Liver (tissue), 3 donors: ENCODE results near the gene MED31.

Experiments used
- RAD21 ChIP-seq, 2 donors: IDR thresholded peaks; 2 replicates each; pipeline ENCODE4 v1.6.1; 2016; ENCODE audit warnings: antibody characterized with exemption in 2 of 2, mild to moderate bottlenecking in 2 of 2
- REST ChIP-seq: IDR thresholded peaks from 2 replicates; pipeline ENCODE4 v1.6.1; 2016; ENCODE audit warnings: antibody characterized with exemption, mild to moderate bottlenecking
- TAF1 ChIP-seq: conservative IDR thresholded peaks from 2 replicates; pipeline ENCODE4 v1.6.1; 2016; ENCODE audit warnings: antibody characterized with exemption, mild to moderate bottlenecking
- TF ChIP-seq, protein P1 (sequence below): fragments of 150-350 bp; IDR thresholded peaks from 2 replicates; pipeline ENCODE4 v1.5.1; 2017; ENCODE audit warnings: improper control_type of control experiment, low read depth, low read length; ENCODE audit not compliant: missing input control
- donor health status: healthy.
- donor health status: healthy.

DNA sequence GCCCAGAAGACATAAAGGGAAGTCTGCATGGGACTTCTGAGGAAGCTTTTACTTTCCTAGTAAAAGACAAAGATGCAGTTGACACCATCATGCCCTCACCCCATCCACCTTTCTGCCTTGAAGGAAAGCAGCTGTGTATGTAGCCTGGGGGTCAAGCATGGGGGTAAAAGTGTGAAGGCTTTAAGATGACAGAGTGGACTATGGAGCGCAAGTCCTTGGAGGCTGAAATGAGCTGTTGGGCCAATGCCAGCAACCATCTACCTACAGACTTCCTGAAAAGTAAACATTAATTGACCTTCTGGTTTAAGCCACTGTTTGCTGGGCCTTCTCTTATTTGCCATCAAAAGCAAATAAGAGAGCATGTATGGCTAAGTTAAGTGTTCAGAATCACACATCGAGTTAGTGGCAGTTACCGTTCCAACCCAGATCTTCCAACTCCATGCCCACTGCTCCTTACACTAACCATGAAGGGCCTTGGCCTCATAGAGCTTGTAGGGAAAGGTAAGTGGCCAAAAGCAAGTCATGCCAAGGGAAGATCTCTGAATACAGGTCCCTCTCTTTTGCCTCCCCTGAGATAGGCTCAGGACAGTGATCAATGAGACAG, 31.8 kb upstream of the MED31 start:
- TF ChIP-seq, protein P1, sequence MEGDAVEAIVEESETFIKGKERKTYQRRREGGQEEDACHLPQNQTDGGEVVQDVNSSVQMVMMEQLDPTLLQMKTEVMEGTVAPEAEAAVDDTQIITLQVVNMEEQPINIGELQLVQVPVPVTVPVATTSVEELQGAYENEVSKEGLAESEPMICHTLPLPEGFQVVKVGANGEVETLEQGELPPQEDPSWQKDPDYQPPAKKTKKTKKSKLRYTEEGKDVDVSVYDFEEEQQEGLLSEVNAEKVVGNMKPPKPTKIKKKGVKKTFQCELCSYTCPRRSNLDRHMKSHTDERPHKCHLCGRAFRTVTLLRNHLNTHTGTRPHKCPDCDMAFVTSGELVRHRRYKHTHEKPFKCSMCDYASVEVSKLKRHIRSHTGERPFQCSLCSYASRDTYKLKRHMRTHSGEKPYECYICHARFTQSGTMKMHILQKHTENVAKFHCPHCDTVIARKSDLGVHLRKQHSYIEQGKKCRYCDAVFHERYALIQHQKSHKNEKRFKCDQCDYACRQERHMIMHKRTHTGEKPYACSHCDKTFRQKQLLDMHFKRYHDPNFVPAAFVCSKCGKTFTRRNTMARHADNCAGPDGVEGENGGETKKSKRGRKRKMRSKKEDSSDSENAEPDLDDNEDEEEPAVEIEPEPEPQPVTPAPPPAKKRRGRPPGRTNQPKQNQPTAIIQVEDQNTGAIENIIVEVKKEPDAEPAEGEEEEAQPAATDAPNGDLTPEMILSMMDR: no peak
- no peak for TF ChIP-seq TAF1
- no peak for TF ChIP-seq RAD21 (IDR thresholded peaks at IDR 0.05)
- no peak for TF ChIP-seq REST
